Transverse colon (tissue), 4 donors: ENCODE measurements around the gene MINDY1. TPM values are rescaled to one million over a fixed set of nuclear protein-coding genes. Genes with fewer than 3 reads are reported as not detected.

Experiments
- DNase-seq: peaks from one replicate; pipeline ENCODE4 v3.0.0-alpha.2; 2019
- H3K27ac ChIP-seq, 4 donors: fragments of 200-600 bp; sonication (generic); 2 replicates each; pipeline ENCODE4 v1.5.1; 2016 to 2018; ENCODE audit warnings: inconsistent platforms in 4 of 4
- H3K27me3 ChIP-seq: fragments of 200-600 bp; sonication (generic); 2 replicates; pipeline ENCODE4 v1.5.1; 2017; ENCODE audit warnings: inconsistent platforms
- H3K36me3 ChIP-seq, 4 donors: fragments of 200-600 bp; sonication (generic); 2 replicates each; pipeline ENCODE4 v1.5.1; 2017 to 2019; ENCODE audit warnings: inconsistent platforms in 4 of 4
- H3K4me1 ChIP-seq, 4 donors: fragments of 200-600 bp; sonication (generic); 2 replicates each; pipeline ENCODE4 v1.5.1; 2017 to 2020; ENCODE audit warnings: inconsistent platforms in 4 of 4
- H3K4me3 ChIP-seq, 4 donors: fragments of 200-600 bp; sonication (generic); 1 replicate in 1 of 4; 2 replicates in 3 of 4; pipeline versions ENCODE4 v1.5.1 to v1.6.1; 2017 to 2019; ENCODE audit warnings: inconsistent platforms in 4 of 4
- H3K9me3 ChIP-seq, 2 donors: fragments of 200-600 bp; sonication (generic); 2 replicates each; pipeline ENCODE4 v1.5.1; 2017 to 2019; ENCODE audit warnings: inconsistent platforms in 2 of 2
- CTCF ChIP-seq, 5 experiments: fragments of 200-600 bp in 3 of 5; fragments of 450-650 bp in 2 of 5; sonication (generic) in 3 of 5; IDR thresholded peaks; 1 replicate in 2 of 5; 2 replicates in 3 of 5; pipeline ENCODE4 v1.5.1; 2016 to 2017; ENCODE audit warnings: antibody characterized with exemption in 5 of 5, inconsistent platforms in 3 of 5, mild to moderate bottlenecking in 2 of 5, moderate library complexity in 1 of 5
- EP300 ChIP-seq: sonication (generic); formaldehyde crosslinking; IDR thresholded peaks from one replicate; pipeline ENCODE4 v1.6.1; 2017; ENCODE audit warnings: antibody characterized with exemption, low read depth
- POLR2A ChIP-seq: fragments of 450-650 bp; IDR thresholded peaks from one replicate; pipeline ENCODE4 v1.6.1; 2016; ENCODE audit warnings: antibody characterized with exemption, mild to moderate bottlenecking, moderate library complexity
- POLR2AphosphoS5 ChIP-seq, 3 donors: sonication (generic); formaldehyde crosslinking; IDR thresholded peaks; one replicate each; pipeline ENCODE4 v1.6.1; 2016; ENCODE audit warnings: antibody characterized with exemption in 3 of 3
- WGBS, 2 donors: methylation state at CpG; one replicate each; pipeline ENCODE4 v1.1.5; 2018; ENCODE audit warnings: low coverage in 1 of 2; 5-methylcytosine and 5-hydroxymethylcytosine counted together
- in situ Hi-C, 4 donors: fragments of 200-750 bp; cut with MboI; loops; one replicate each; pipeline versions ENCODE4 v1.15.0 to v1.15.1; 2017; ENCODE audit warnings: low sequenced_read_pairs in 3 of 4, low pct_ligation_motif_present in 1 of 4, low pct_unique_long_range_greater_than_20kb in 1 of 4
- intact Hi-C: fragments of 100-400 bp; cut with DNase I; formaldehyde crosslinking; loops from one replicate; pipeline ENCODE4 v1.15.1; 2023; ENCODE audit warnings: low total_unique reads
- total RNA-seq, 4 donors: library from RNA; depleted of rRNA; stranded (reverse); fragments of >200 nt; gene quantifications; one replicate each; pipeline ENCODE4 v1.1.0, GENCODE V29; 2016

MINDY1 gene
- total RNA-seq, 4 donors from 2014 or later, result 27.7 to 66.2 (median 54.8) TPM

DNA sequence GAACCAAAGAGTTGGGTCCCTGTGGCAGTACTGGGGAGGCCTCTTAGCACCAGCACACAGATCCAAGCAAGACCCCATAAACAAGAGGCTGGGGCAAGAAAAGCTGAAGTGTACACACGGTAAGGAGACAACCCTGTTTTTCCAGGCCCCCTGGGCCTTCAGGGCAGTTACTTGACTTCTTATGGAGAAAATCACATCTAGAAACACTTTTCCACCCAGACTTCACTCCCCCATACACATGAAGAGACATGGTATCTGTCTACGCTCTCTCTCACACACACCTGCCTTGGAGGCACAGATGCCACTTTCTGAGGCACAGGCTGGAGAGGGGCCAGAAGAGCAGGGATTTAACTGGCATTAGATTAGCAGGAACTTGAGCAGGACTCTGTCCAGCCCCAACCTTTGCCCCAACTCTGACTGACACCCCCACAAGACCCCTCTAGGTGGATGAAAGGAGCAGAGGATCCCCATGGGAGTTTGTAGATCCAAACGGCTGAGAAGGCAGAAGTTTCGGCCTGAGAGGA is 34.2 kb downstream of the MINDY1 start:
- peak overlapping the region; percentile 92 to 98 (median 96) for H3K27ac ChIP-seq
- WGBS, 2 donors, result 55% methylated on average over 4 of the region's 4 CpGs; no CpG with 5 or more reads in 1 of the 2 donors
- H3K9me3 ChIP-seq, result no peaks in the 10 kb centered on the region
- peaks cover 0 to 14% (median 6%) of the 10 kb centered on the region in 4 donors for H3K36me3 ChIP-seq
- in situ Hi-C loops, result no loop called here
- no peaks in the 10 kb centered on the region for H3K27me3 ChIP-seq
- peaks cover 30 to 50% (median 47%) of the 10 kb centered on the region in 4 donors for H3K4me1 ChIP-seq
- H3K4me3 ChIP-seq, result peak overlapping the region in 1 of 4 donors; percentile 94
- no peak for DNase-seq
- TF ChIP-seq POLR2AphosphoS5 (IDR thresholded peaks at IDR 0.05) (no peak), EP300 (no peak), CTCF (IDR thresholded peaks at IDR 0.05) (no peak), POLR2A (no peak)
- intact Hi-C loops, result no loop called here

GRCh38 chr1:150971583-150972416 is 34.9 kb downstream of the MINDY1 start:
- intact Hi-C loops (no loop called here), in situ Hi-C loops (no loop called here)
- Histone ChIP-seq H3K27ac (peak overlapping the region; percentile 92 to 98 (median 96)), H3K4me1 (peaks cover 24 to 43% (median 40%) of the 10 kb centered on the region in 4 donors), H3K9me3 (no peaks in the 10 kb centered on the region), H3K36me3 (peaks cover 0 to 20% (median 11%) of the 10 kb centered on the region in 4 donors), H3K27me3 (no peaks in the 10 kb centered on the region), H3K4me3 (peak overlapping the region in 1 of 4 donors; percentile 94)
- TF ChIP-seq POLR2A, result peak; percentile 0
- no peak for TF ChIP-seq CTCF (IDR thresholded peaks at IDR 0.05)
- WGBS, 2 donors, result 82 to 87% methylated on average over 4 of the region's 6 CpGs
- no peak for DNase-seq

GRCh38 chr1:150970808-150971582 is 35.7 kb downstream of the MINDY1 start:
- intact Hi-C loops, result no loop called here
- peak; percentile 80 for DNase-seq
- no peak for TF ChIP-seq CTCF (IDR thresholded peaks at IDR 0.05)
- TF ChIP-seq POLR2A, result peak; percentile 18
- TF ChIP-seq POLR2AphosphoS5 (IDR thresholded peaks at IDR 0.05), result peak in 2 of 3 donors; percentile 12 to 61
- Histone ChIP-seq H3K36me3 (peaks cover 0 to 28% (median 15%) of the 10 kb centered on the region in 4 donors), H3K27ac (peak overlapping the region; percentile 92 to 98 (median 96)), H3K9me3 (no peaks in the 10 kb centered on the region), H3K4me1 (peaks cover 23 to 42% (median 38%) of the 10 kb centered on the region in 4 donors), H3K4me3 (peak overlapping the region in 1 of 4 donors; percentile 94), H3K27me3 (no peaks in the 10 kb centered on the region)
- in situ Hi-C loops, result no loop called here
- 54 to 58% methylated on average over 5 to 11 of the region's 11 CpGs for WGBS, 2 donors

DNA sequence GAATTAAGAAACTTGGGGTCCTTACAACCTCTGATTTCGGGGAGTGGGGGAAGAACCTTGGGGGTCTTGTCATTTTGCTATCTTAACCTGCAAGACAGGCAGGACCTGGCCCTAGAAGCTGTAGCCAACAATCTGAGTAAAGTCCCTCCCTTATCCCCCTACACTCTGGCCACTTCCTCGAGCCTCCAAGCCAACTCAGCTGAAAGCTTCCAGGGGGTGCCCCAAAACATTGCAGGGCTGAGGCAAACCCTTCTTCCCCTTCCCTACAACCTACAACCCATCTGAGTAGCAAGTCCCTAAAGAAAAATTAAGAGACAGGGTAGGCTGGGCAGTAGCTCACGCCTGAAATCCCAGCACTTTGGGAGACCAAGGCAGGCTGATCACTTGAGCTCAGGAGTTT is 37.1 kb downstream of the MINDY1 start:
- Histone ChIP-seq H3K9me3 (no peaks in the 10 kb centered on the region), H3K36me3 (peaks cover 0 to 42% (median 21%) of the 10 kb centered on the region in 4 donors), H3K27me3 (no peaks in the 10 kb centered on the region), H3K4me3 (no peak overlapping the region), H3K27ac (no peak overlapping the region), H3K4me1 (peaks cover 23 to 37% (median 35%) of the 10 kb centered on the region in 4 donors)
- in situ Hi-C loops (no loop called here), intact Hi-C loops (no loop called here)
- DNase-seq, result no peak
- WGBS, 2 donors, result 74 to 100% methylated on average over 1 to 3 of the region's 3 CpGs
- TF ChIP-seq CTCF (IDR thresholded peaks at IDR 0.05), result no peak
